ENCODE data around the gene TMEM202.

DNA sequence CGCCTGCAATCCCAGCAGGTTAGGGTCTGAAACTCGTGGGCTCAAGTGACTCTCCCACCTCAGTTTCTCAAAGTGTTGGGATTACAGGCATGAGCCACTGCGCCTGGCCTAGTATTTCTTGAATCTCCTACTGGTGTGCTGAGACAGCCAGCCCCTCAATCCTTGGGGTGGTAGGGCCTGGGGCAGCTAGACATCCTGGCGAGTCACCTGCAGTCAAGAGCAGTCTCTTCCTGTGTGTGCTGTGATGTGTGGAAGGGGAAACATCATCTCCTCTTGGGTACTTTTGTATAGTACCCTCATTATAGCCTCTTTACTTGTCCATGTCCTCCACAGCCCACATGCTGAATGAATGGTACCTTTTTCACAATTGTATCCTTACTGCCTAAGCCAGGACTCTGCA lies 17.4 kb upstream of the TMEM202 start:
- TF ChIP-seq, protein P1, sequence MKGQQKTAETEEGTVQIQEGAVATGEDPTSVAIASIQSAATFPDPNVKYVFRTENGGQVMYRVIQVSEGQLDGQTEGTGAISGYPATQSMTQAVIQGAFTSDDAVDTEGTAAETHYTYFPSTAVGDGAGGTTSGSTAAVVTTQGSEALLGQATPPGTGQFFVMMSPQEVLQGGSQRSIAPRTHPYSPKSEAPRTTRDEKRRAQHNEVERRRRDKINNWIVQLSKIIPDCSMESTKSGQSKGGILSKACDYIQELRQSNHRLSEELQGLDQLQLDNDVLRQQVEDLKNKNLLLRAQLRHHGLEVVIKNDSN (IDR thresholded peaks at IDR 0.05; ENCODE audit: borderline replicate concordance, extremely low read length, insufficient read depth, low read depth, low read length) = no peak
- TF ChIP-seq, protein P2, sequence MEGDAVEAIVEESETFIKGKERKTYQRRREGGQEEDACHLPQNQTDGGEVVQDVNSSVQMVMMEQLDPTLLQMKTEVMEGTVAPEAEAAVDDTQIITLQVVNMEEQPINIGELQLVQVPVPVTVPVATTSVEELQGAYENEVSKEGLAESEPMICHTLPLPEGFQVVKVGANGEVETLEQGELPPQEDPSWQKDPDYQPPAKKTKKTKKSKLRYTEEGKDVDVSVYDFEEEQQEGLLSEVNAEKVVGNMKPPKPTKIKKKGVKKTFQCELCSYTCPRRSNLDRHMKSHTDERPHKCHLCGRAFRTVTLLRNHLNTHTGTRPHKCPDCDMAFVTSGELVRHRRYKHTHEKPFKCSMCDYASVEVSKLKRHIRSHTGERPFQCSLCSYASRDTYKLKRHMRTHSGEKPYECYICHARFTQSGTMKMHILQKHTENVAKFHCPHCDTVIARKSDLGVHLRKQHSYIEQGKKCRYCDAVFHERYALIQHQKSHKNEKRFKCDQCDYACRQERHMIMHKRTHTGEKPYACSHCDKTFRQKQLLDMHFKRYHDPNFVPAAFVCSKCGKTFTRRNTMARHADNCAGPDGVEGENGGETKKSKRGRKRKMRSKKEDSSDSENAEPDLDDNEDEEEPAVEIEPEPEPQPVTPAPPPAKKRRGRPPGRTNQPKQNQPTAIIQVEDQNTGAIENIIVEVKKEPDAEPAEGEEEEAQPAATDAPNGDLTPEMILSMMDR (IDR thresholded peaks at IDR 0.05 in 2 of 3, conservative IDR thresholded peaks at IDR 0.05 in 1 of 3; ENCODE audit: control insufficient read depth in 2 of 3, extremely low read depth in 1 of 3, insufficient read depth in 1 of 3, low read depth in 3 of 3, low read length in 3 of 3) = no peak
- TF ChIP-seq POLR2AphosphoS5 (IDR thresholded peaks at IDR 0.05; ENCODE audit: low read length) (no peak), NFIC (IDR thresholded peaks at IDR 0.05; ENCODE audit: low read depth, low read length) (no peak), SMARCA5 (IDR thresholded peaks at IDR 0.05) (no peak), TBL1XR1 (IDR thresholded peaks at IDR 0.05; ENCODE audit: low read depth, low read length) (no peak), EZH2 (IDR thresholded peaks at IDR 0.05; ENCODE audit: borderline replicate concordance, control insufficient read depth, low read depth, low read length) (no peak), BHLHE40 (IDR thresholded peaks at IDR 0.05; ENCODE audit: borderline replicate concordance in 1 of 2, low read depth in 2 of 2, low read length in 1 of 2) (no peak)
- TF ChIP-seq, protein P3, sequence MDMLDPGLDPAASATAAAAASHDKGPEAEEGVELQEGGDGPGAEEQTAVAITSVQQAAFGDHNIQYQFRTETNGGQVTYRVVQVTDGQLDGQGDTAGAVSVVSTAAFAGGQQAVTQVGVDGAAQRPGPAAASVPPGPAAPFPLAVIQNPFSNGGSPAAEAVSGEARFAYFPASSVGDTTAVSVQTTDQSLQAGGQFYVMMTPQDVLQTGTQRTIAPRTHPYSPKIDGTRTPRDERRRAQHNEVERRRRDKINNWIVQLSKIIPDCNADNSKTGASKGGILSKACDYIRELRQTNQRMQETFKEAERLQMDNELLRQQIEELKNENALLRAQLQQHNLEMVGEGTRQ (IDR thresholded peaks at IDR 0.05; ENCODE audit: borderline replicate concordance, low read depth, low read length) = no peak

Measured in GM12878 (cell line).